Measurements from ENCODE around the gene ALK.

ALK gene

GRCh38 chr2:29697715-29698114 is 223.7 kb downstream of the ALK start:
- H4K20me1 ChIP-seq (ENCODE audit: insufficient read depth, low read length) = no peaks in the 10 kb centered on the region
- H3K9ac ChIP-seq (ENCODE audit: low read depth, low read length) = no peak overlapping the region
- H3K9me3 ChIP-seq (ENCODE audit: insufficient read depth, low read length, severe bottlenecking) = no peaks in the 10 kb centered on the region
- H3K36me3 ChIP-seq (ENCODE audit: insufficient read depth, low read length) = no peaks in the 10 kb centered on the region
- no peak overlapping the region for H2AFZ ChIP-seq (ENCODE audit: low read depth, low read length)
- ATAC-seq (ENCODE audit: insufficient read depth, low read depth) (no peak), DNase-seq (no peak)
- no peak overlapping the region for H3K4me2 ChIP-seq (ENCODE audit: insufficient read depth, low read length)
- no peaks in the 10 kb centered on the region for H3K79me2 ChIP-seq (ENCODE audit: insufficient read depth, low read length)
- TF ChIP-seq EZH2 (IDR thresholded peaks at IDR 0.05; ENCODE audit: borderline replicate concordance, low read depth, low read length, severe bottlenecking) (no peak), CTCF (IDR thresholded peaks at IDR 0.05; ENCODE audit: borderline replicate concordance, extremely low read depth, low read length, poor library complexity, severe bottlenecking) (no peak)
- H3K4me3 ChIP-seq (ENCODE audit: low read depth in 1 of 2, low read length in 2 of 2) = no peak overlapping the region
- no peak overlapping the region for H3K27ac ChIP-seq (ENCODE audit: low read length)
- no peaks in the 10 kb centered on the region for H3K4me1 ChIP-seq (ENCODE audit: insufficient read depth, low read length)
- peaks cover 4% of the 10 kb centered on the region for H3K27me3 ChIP-seq (ENCODE audit: insufficient read depth, low read length, poor library complexity)

GRCh38 chr2:29697181-29697580 is 224.2 kb downstream of the ALK start:
- no peaks in the 10 kb centered on the region for H3K9me3 ChIP-seq (ENCODE audit: insufficient read depth, low read length, severe bottlenecking)
- H3K4me1 ChIP-seq (ENCODE audit: insufficient read depth, low read length) = no peaks in the 10 kb centered on the region
- no peaks in the 10 kb centered on the region for H3K79me2 ChIP-seq (ENCODE audit: insufficient read depth, low read length)
- H3K27ac ChIP-seq (ENCODE audit: low read length) = no peak overlapping the region
- TF ChIP-seq EZH2 (IDR thresholded peaks at IDR 0.05; ENCODE audit: borderline replicate concordance, low read depth, low read length, severe bottlenecking) (no peak), CTCF (IDR thresholded peaks at IDR 0.05; ENCODE audit: borderline replicate concordance, extremely low read depth, low read length, poor library complexity, severe bottlenecking) (no peak)
- no peak overlapping the region for H3K4me2 ChIP-seq (ENCODE audit: insufficient read depth, low read length)
- H3K36me3 ChIP-seq (ENCODE audit: insufficient read depth, low read length) = no peaks in the 10 kb centered on the region
- H3K27me3 ChIP-seq (ENCODE audit: insufficient read depth, low read length, poor library complexity) = peaks cover 4% of the 10 kb centered on the region
- no peak overlapping the region for H3K9ac ChIP-seq (ENCODE audit: low read depth, low read length)
- ATAC-seq (ENCODE audit: insufficient read depth, low read depth) (no peak), DNase-seq (no peak)
- no peaks in the 10 kb centered on the region for H4K20me1 ChIP-seq (ENCODE audit: insufficient read depth, low read length)
- no peak overlapping the region for H3K4me3 ChIP-seq (ENCODE audit: low read depth in 1 of 2, low read length in 2 of 2)
- H2AFZ ChIP-seq (ENCODE audit: low read depth, low read length) = no peak overlapping the region

GRCh38 chr2:29694741-29695140 is 226.6 kb downstream of the ALK start:
- Histone ChIP-seq H3K4me1 (ENCODE audit: insufficient read depth, low read length) (no peaks in the 10 kb centered on the region), H4K20me1 (ENCODE audit: insufficient read depth, low read length) (no peaks in the 10 kb centered on the region), H3K9me3 (ENCODE audit: insufficient read depth, low read length, severe bottlenecking) (no peaks in the 10 kb centered on the region), H3K9ac (ENCODE audit: low read depth, low read length) (no peak overlapping the region), H3K27ac (ENCODE audit: low read length) (no peak overlapping the region), H3K4me2 (ENCODE audit: insufficient read depth, low read length) (no peak overlapping the region), H3K27me3 (ENCODE audit: insufficient read depth, low read length, poor library complexity) (peaks cover 7% of the 10 kb centered on the region), H2AFZ (ENCODE audit: low read depth, low read length) (no peak overlapping the region), H3K36me3 (ENCODE audit: insufficient read depth, low read length) (no peaks in the 10 kb centered on the region), H3K79me2 (ENCODE audit: insufficient read depth, low read length) (no peaks in the 10 kb centered on the region), H3K4me3 (ENCODE audit: low read depth in 1 of 2, low read length in 2 of 2) (no peak overlapping the region)
- ATAC-seq (ENCODE audit: insufficient read depth, low read depth) = no peak
- TF ChIP-seq CTCF (IDR thresholded peaks at IDR 0.05; ENCODE audit: borderline replicate concordance, extremely low read depth, low read length, poor library complexity, severe bottlenecking) (no peak), EZH2 (IDR thresholded peaks at IDR 0.05; ENCODE audit: borderline replicate concordance, low read depth, low read length, severe bottlenecking) (no peak)
- no peak for DNase-seq

GRCh38 chr2:29691391-29691950 is 229.9 kb downstream of the ALK start:
- H3K9ac ChIP-seq (ENCODE audit: low read depth, low read length) = no peak overlapping the region
- no peak overlapping the region for H3K4me2 ChIP-seq (ENCODE audit: insufficient read depth, low read length)
- no peak overlapping the region for H3K27ac ChIP-seq (ENCODE audit: low read length)
- H3K4me3 ChIP-seq (ENCODE audit: low read depth in 1 of 2, low read length in 2 of 2) = no peak overlapping the region
- no peaks in the 10 kb centered on the region for H3K36me3 ChIP-seq (ENCODE audit: insufficient read depth, low read length)
- H3K79me2 ChIP-seq (ENCODE audit: insufficient read depth, low read length) = no peaks in the 10 kb centered on the region
- no peak for DNase-seq
- no peaks in the 10 kb centered on the region for H3K4me1 ChIP-seq (ENCODE audit: insufficient read depth, low read length)
- no peaks in the 10 kb centered on the region for H4K20me1 ChIP-seq (ENCODE audit: insufficient read depth, low read length)
- H2AFZ ChIP-seq (ENCODE audit: low read depth, low read length) = no peak overlapping the region
- H3K27me3 ChIP-seq (ENCODE audit: insufficient read depth, low read length, poor library complexity) = peaks cover 11% of the 10 kb centered on the region
- no peaks in the 10 kb centered on the region for H3K9me3 ChIP-seq (ENCODE audit: insufficient read depth, low read length, severe bottlenecking)
- TF ChIP-seq CTCF (IDR thresholded peaks at IDR 0.05; ENCODE audit: borderline replicate concordance, extremely low read depth, low read length, poor library complexity, severe bottlenecking) = no peak
- TF ChIP-seq EZH2 (IDR thresholded peaks at IDR 0.05; ENCODE audit: borderline replicate concordance, low read depth, low read length, severe bottlenecking) = no peak
- no peak for ATAC-seq (ENCODE audit: insufficient read depth, low read depth)

Data from DND-41 (cell line).